GM23338 (cell line): ENCODE results near the gene NF1. TPM values are rescaled to one million over a fixed set of nuclear protein-coding genes. Genes with fewer than 3 reads are reported as not detected.

Experiments used
- ATAC-seq: fragments of 200-7000 bp; cut with Tn5 transposase; 3 replicates; pipeline ENCODE4 v1.9.1; 2020
- DNase-seq: peaks from one replicate; pipeline ENCODE4 v3.0.0-alpha.2; 2015; ENCODE audit warnings: low spot score
- H2AFZ ChIP-seq: fragments of 200-600 bp; sonication (generic); 2 replicates; pipeline ENCODE4 v1.8.0; 2016; ENCODE audit warnings: antibody characterized with exemption, mild to moderate bottlenecking, moderate library complexity
- H3F3A ChIP-seq: fragments of 200-600 bp; sonication (generic); replicated peaks from 2 replicates; pipeline ENCODE4 v1.8.0; 2017; ENCODE audit warnings: antibody characterized with exemption, mixed run types, low read depth
- H3K27ac ChIP-seq: fragments of 200-600 bp; sonication (generic); 2 replicates; pipeline ENCODE4 v1.6.1; 2016; ENCODE audit warnings: low read depth
- H3K27me3 ChIP-seq: fragments of 200-600 bp; sonication (generic); 2 replicates; pipeline ENCODE4 v1.8.0; 2016; ENCODE audit warnings: mild to moderate bottlenecking, mixed run types, moderate library complexity; ENCODE audit not compliant: insufficient read depth
- H3K36me3 ChIP-seq: fragments of 200-600 bp; sonication (generic); 2 replicates; pipeline ENCODE4 v1.8.0; 2016; ENCODE audit warnings: mild to moderate bottlenecking; ENCODE audit not compliant: insufficient read depth
- H3K4me1 ChIP-seq: fragments of 200-600 bp; sonication (generic); 2 replicates; pipeline ENCODE4 v1.8.0; 2016; ENCODE audit warnings: mild to moderate bottlenecking, moderate library complexity; ENCODE audit not compliant: insufficient read depth
- H3K4me2 ChIP-seq: fragments of 200-600 bp; sonication (generic); 2 replicates; pipeline ENCODE4 v1.7.1; 2017; ENCODE audit warnings: mixed run types
- H3K4me3 ChIP-seq: fragments of 200-600 bp; sonication (generic); 2 replicates; pipeline ENCODE4 v1.6.1; 2016; ENCODE audit warnings: mixed run types
- H3K79me2 ChIP-seq: fragments of 200-600 bp; sonication (generic); replicated peaks from 2 replicates; pipeline ENCODE4 v1.8.0; 2017; ENCODE audit warnings: mild to moderate bottlenecking; ENCODE audit not compliant: insufficient read depth
- H3K9me2 ChIP-seq: fragments of 200-600 bp; sonication (generic); 2 replicates; pipeline ENCODE4 v1.8.0; 2017; ENCODE audit not compliant: insufficient read depth
- H4K20me1 ChIP-seq: fragments of 200-600 bp; sonication (generic); replicated peaks from 2 replicates; pipeline ENCODE4 v1.8.0; 2017; ENCODE audit warnings: mild to moderate bottlenecking; ENCODE audit not compliant: insufficient read depth
- H3K27ac Mint-ChIP-seq: 2 replicates; pipeline ENCODE4 v1.8.0; 2020; ENCODE audit warnings: inconsistent platforms, mild to moderate bottlenecking, moderate library complexity, mixed read lengths
- H3K27me3 Mint-ChIP-seq: 3 replicates; pipeline ENCODE4 v1.8.0; 2022; ENCODE audit warnings: low read depth, mild to moderate bottlenecking, moderate library complexity, mixed read lengths, inconsistent platforms; ENCODE audit not compliant: insufficient read depth, poor library complexity
- H3K36me3 Mint-ChIP-seq: 3 replicates; pipeline ENCODE4 v1.8.0; 2021; ENCODE audit warnings: low read depth, mild to moderate bottlenecking, inconsistent platforms, moderate library complexity, mixed read lengths
- H3K4me1 Mint-ChIP-seq: 3 replicates; pipeline ENCODE4 v1.8.0; 2020; ENCODE audit warnings: mild to moderate bottlenecking, inconsistent platforms, mixed read lengths
- H3K4me3 Mint-ChIP-seq: 3 replicates; pipeline ENCODE4 v1.8.0; 2021; ENCODE audit warnings: moderate library complexity, mild to moderate bottlenecking, inconsistent platforms, mixed read lengths
- H3K9me3 Mint-ChIP-seq: 3 replicates; pipeline ENCODE4 v1.8.0; 2020; ENCODE audit warnings: moderate library complexity, mild to moderate bottlenecking, inconsistent platforms, mixed read lengths
- CREB1 ChIP-seq: fragments of 250-450 bp; sonication (Bioruptor Pico); IDR thresholded peaks from 2 replicates; pipeline ENCODE4 v1.5.0; 2020; ENCODE audit warnings: low read depth, mild to moderate bottlenecking, moderate library complexity
- CTCF ChIP-seq, 2 experiments: fragments of 200-600 bp in 1 of 2; sonication (generic) in 1 of 2; conservative IDR thresholded peaks; 2 replicates each; pipeline versions ENCODE4 v1.5.1 to v1.6.1; 2016 to 2017; ENCODE audit warnings: antibody characterized with exemption in 2 of 2, low read depth in 2 of 2, mild to moderate bottlenecking in 2 of 2, moderate library complexity in 1 of 2
- EZH2 ChIP-seq: fragments of 200-600 bp; sonication (generic); IDR thresholded peaks from one replicate; pipeline ENCODE4 v1.8.0; 2017; ENCODE audit warnings: antibody characterized with exemption, mild to moderate bottlenecking, low read depth; ENCODE audit not compliant: unreplicated experiment
- EZH2phosphoT487 ChIP-seq: fragments of 200-600 bp; sonication (generic); IDR thresholded peaks from one replicate; pipeline ENCODE4 v1.8.1; 2018; ENCODE audit warnings: antibody characterized with exemption; ENCODE audit not compliant: unreplicated experiment
- JUNB ChIP-seq: IDR thresholded peaks from one replicate; pipeline ENCODE4 v1.6.1; 2016; ENCODE audit warnings: antibody characterized with exemption; ENCODE audit not compliant: unreplicated experiment
- NANOG ChIP-seq: IDR thresholded peaks from 2 replicates; pipeline ENCODE4 v1.6.1; 2016; ENCODE audit warnings: antibody characterized with exemption, borderline replicate concordance
- POLR2AphosphoS5 ChIP-seq: IDR thresholded peaks from 2 replicates; pipeline ENCODE4 v1.6.1; 2016; ENCODE audit warnings: antibody characterized with exemption, low read depth
- STAT1 ChIP-seq: IDR thresholded peaks from one replicate; pipeline ENCODE4 v1.6.1; 2016; ENCODE audit warnings: antibody characterized with exemption; ENCODE audit not compliant: unreplicated experiment
- ZNF114 ChIP-seq: fragments of 250-450 bp; sonication (Bioruptor Pico); IDR thresholded peaks from 2 replicates; pipeline ENCODE4 v1.5.0; 2020; ENCODE audit warnings: mild to moderate bottlenecking, moderate library complexity
- ZNF331 ChIP-seq: fragments of 250-450 bp; sonication (Bioruptor Pico); IDR thresholded peaks from 2 replicates; pipeline ENCODE4 v1.5.0; 2020; ENCODE audit warnings: low read depth, mild to moderate bottlenecking, moderate library complexity
- polyA plus RNA-seq: library from polyadenylated mRNA; unstranded; fragments of >200 nt; fragmentation: Nextera tagmentation; extraction: Ambion mirVana; gene quantifications from 2 replicates; pipeline ENCODE4 v1.2.1, GENCODE V29; 2016
- total RNA-seq: library from RNA; depleted of rRNA; stranded (reverse); fragments of >200 nt; shearing (Covaris generic); gene quantifications from 2 replicates; pipeline ENCODE4 v1.2.3, GENCODE V29; 2014
- TF ChIP-seq, protein P1 (sequence below): fragments of 250-450 bp; sonication (Bioruptor Pico); IDR thresholded peaks from 2 replicates; pipeline ENCODE4 v1.5.0; 2020; ENCODE audit warnings: mild to moderate bottlenecking, moderate library complexity
- TF ChIP-seq, protein P2 (sequence below): IDR thresholded peaks from 2 replicates; pipeline ENCODE4 v1.6.1; 2016; ENCODE audit warnings: antibody characterized with exemption
- TF ChIP-seq, protein P3 (sequence below): IDR thresholded peaks from one replicate; pipeline ENCODE4 v1.6.1; 2018; ENCODE audit warnings: antibody characterized with exemption; ENCODE audit not compliant: unreplicated experiment

Gene NF1
- total and polyA plus RNA-seq, 2 experiments from 2014 or later = 16.3 to 49.7 TPM

GRCh38 chr17:31093866-31094599 is 744 bp upstream of the NF1 start:
- DNase-seq = peak; percentile 21
- H3K79me2 ChIP-seq = peaks cover 29% of the 10 kb centered on the region
- H3K4me1 ChIP-seq = peaks cover 14% of the 10 kb centered on the region
- TF ChIP-seq EZH2phosphoT487 (no peak), CREB1 (no peak), STAT1 (no peak), ZNF114 (CRISPR knock-in tag) (no peak), POLR2AphosphoS5 (no peak), JUNB (no peak), NANOG (no peak), EZH2 (no peak), ZNF331 (no peak), CTCF (conservative IDR thresholded peaks at IDR 0.05; ENCODE audit: low read depth in 2 of 2) (no peak)
- TF ChIP-seq, protein P1, sequence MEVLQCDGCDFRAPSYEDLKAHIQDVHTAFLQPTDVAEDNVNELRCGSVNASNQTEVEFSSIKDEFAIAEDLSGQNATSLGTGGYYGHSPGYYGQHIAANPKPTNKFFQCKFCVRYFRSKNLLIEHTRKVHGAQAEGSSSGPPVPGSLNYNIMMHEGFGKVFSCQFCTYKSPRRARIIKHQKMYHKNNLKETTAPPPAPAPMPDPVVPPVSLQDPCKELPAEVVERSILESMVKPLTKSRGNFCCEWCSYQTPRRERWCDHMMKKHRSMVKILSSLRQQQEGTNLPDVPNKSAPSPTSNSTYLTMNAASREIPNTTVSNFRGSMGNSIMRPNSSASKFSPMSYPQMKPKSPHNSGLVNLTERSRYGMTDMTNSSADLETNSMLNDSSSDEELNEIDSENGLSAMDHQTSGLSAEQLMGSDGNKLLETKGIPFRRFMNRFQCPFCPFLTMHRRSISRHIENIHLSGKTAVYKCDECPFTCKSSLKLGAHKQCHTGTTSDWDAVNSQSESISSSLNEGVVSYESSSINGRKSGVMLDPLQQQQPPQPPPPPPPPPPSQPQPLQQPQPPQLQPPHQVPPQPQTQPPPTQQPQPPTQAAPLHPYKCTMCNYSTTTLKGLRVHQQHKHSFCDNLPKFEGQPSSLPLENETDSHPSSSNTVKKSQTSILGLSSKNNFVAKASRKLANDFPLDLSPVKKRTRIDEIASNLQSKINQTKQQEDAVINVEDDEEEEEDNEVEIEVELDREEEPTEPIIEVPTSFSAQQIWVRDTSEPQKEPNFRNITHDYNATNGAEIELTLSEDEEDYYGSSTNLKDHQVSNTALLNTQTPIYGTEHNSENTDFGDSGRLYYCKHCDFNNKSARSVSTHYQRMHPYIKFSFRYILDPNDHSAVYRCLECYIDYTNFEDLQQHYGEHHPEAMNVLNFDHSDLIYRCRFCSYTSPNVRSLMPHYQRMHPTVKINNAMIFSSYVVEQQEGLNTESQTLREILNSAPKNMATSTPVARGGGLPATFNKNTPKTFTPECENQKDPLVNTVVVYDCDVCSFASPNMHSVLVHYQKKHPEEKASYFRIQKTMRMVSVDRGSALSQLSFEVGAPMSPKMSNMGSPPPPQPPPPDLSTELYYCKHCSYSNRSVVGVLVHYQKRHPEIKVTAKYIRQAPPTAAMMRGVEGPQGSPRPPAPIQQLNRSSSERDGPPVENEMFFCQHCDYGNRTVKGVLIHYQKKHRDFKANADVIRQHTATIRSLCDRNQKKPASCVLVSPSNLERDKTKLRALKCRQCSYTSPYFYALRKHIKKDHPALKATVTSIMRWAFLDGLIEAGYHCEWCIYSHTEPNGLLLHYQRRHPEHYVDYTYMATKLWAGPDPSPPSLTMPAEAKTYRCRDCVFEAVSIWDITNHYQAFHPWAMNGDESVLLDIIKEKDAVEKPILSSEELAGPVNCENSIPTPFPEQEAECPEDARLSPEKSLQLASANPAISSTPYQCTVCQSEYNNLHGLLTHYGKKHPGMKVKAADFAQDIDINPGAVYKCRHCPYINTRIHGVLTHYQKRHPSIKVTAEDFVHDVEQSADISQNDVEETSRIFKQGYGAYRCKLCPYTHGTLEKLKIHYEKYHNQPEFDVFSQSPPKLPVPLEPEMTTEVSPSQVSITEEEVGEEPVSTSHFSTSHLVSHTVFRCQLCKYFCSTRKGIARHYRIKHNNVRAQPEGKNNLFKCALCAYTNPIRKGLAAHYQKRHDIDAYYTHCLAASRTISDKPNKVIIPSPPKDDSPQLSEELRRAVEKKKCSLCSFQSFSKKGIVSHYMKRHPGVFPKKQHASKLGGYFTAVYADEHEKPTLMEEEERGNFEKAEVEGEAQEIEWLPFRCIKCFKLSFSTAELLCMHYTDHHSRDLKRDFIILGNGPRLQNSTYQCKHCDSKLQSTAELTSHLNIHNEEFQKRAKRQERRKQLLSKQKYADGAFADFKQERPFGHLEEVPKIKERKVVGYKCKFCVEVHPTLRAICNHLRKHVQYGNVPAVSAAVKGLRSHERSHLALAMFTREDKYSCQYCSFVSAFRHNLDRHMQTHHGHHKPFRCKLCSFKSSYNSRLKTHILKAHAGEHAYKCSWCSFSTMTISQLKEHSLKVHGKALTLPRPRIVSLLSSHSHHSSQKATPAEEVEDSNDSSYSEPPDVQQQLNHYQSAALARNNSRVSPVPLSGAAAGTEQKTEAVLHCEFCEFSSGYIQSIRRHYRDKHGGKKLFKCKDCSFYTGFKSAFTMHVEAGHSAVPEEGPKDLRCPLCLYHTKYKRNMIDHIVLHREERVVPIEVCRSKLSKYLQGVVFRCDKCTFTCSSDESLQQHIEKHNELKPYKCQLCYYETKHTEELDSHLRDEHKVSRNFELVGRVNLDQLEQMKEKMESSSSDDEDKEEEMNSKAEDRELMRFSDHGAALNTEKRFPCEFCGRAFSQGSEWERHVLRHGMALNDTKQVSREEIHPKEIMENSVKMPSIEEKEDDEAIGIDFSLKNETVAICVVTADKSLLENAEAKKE (CRISPR knock-in tag) = no peak
- TF ChIP-seq, protein P2, sequence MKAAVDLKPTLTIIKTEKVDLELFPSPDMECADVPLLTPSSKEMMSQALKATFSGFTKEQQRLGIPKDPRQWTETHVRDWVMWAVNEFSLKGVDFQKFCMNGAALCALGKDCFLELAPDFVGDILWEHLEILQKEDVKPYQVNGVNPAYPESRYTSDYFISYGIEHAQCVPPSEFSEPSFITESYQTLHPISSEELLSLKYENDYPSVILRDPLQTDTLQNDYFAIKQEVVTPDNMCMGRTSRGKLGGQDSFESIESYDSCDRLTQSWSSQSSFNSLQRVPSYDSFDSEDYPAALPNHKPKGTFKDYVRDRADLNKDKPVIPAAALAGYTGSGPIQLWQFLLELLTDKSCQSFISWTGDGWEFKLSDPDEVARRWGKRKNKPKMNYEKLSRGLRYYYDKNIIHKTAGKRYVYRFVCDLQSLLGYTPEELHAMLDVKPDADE = no peak
- TF ChIP-seq, protein P3, sequence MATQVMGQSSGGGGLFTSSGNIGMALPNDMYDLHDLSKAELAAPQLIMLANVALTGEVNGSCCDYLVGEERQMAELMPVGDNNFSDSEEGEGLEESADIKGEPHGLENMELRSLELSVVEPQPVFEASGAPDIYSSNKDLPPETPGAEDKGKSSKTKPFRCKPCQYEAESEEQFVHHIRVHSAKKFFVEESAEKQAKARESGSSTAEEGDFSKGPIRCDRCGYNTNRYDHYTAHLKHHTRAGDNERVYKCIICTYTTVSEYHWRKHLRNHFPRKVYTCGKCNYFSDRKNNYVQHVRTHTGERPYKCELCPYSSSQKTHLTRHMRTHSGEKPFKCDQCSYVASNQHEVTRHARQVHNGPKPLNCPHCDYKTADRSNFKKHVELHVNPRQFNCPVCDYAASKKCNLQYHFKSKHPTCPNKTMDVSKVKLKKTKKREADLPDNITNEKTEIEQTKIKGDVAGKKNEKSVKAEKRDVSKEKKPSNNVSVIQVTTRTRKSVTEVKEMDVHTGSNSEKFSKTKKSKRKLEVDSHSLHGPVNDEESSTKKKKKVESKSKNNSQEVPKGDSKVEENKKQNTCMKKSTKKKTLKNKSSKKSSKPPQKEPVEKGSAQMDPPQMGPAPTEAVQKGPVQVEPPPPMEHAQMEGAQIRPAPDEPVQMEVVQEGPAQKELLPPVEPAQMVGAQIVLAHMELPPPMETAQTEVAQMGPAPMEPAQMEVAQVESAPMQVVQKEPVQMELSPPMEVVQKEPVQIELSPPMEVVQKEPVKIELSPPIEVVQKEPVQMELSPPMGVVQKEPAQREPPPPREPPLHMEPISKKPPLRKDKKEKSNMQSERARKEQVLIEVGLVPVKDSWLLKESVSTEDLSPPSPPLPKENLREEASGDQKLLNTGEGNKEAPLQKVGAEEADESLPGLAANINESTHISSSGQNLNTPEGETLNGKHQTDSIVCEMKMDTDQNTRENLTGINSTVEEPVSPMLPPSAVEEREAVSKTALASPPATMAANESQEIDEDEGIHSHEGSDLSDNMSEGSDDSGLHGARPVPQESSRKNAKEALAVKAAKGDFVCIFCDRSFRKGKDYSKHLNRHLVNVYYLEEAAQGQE = no peak
- peak overlapping the region; percentile 80; the same call in 1 of the 2 replicates for H2AFZ ChIP-seq
- Mint-ChIP-seq H3K27me3 (peaks cover 19% of the 10 kb centered on the region), H3K4me1 (peaks cover 9% of the 10 kb centered on the region), H3K4me3 (peak overlapping the region; percentile 87), H3K36me3 (peaks cover 7% of the 10 kb centered on the region; the same call in 1 of the 3 replicates), H3K27ac (peak overlapping the region; percentile 91), H3K9me3 (no peaks in the 10 kb centered on the region)
- H3K36me3 ChIP-seq = no peaks in the 10 kb centered on the region; the same call in 1 of the 2 replicates
- no peak for ATAC-seq
- peak overlapping the region; percentile 87 for H3K27ac ChIP-seq
- H3K4me3 ChIP-seq = peak overlapping the region; percentile 62
- H3K4me2 ChIP-seq = peak overlapping the region; percentile 81
- H3K9me2 ChIP-seq = no peaks in the 10 kb centered on the region
- no peaks in the 10 kb centered on the region for H3K27me3 ChIP-seq
- no peaks in the 10 kb centered on the region; the same call in 1 of the 2 replicates for H3F3A ChIP-seq
- H4K20me1 ChIP-seq = no peaks in the 10 kb centered on the region
